ENCODE results near the gene KIF4A. TPM values are rescaled to one million over a fixed set of nuclear protein-coding genes. Genes with fewer than 3 reads are reported as not detected.

Gene KIF4A
- total RNA-seq, 2 experiments from 2014 or later, result 29.9 to 40.7 TPM

DNA sequence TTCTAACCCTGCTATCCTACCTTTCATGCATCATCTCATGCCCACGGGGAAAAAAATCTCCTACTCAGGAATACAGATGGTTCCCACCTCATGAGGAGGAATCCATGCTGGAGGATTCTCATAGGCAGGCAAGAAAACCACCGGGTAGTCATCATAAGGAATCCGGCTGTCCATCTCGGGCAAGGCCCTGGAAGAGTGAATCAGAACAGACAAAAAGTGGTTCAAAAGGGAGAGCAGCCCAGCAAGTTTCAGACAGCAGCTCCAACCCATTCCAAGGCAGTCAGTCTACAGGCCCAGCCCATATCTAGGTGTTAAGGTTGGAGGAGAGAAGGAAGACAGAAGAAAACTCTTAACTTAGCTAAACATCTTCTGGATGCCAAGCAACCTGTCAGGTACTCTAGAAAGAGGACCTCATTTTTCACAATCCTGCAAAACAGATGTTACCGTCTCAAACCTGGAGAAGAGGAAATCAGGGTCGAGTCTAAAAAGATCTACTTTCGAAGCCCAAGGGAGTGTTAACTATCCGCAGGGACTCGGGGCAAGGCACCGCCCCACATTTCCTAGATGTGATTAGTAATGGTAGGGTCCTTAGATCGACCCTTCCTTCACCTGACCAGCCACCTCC is 624 bp upstream of the KIF4A start:
- TSS peak; percentile 67 for BruUV-seq (replicated peaks)
- H2AFZ ChIP-seq (ENCODE audit: low read length), result peak overlapping the region; percentile 76; the same call in 1 of the 2 replicates
- peaks cover 30% of the 10 kb centered on the region for H3K36me3 ChIP-seq (ENCODE audit: insufficient read depth, low read length)
- no peaks in the 10 kb centered on the region for H3K9me2 ChIP-seq (ENCODE audit: insufficient read depth, low read length)
- POLR2A ChIA-PET, result interaction anchor here (0.9 kb wide), 1 partner anchor 156 kb away, joined by 3 read pairs; the partner anchor contains the start of gene IGBP1
- H3K79me2 ChIP-seq (ENCODE audit: insufficient read depth, low read depth, low read length), result peaks cover 43% of the 10 kb centered on the region
- peaks cover 5% of the 10 kb centered on the region; the same call in 1 of the 2 replicates for H4K20me1 ChIP-seq (ENCODE audit: insufficient read depth, low read length)
- no peak for DNase-seq (ENCODE audit: low spot score)
- H3K27ac ChIP-seq (ENCODE audit: low read depth, low read length, poor library complexity, severe bottlenecking), result peak overlapping the region; percentile 76
- no peaks in the 10 kb centered on the region for H3K9me3 ChIP-seq (ENCODE audit: low read length)
- CTCF ChIA-PET (ENCODE audit: unreplicated experiment), result no interaction called here
- H3K4me1 ChIP-seq (ENCODE audit: insufficient read depth, low read length, poor library complexity, severe bottlenecking), result peaks cover 25% of the 10 kb centered on the region
- peak overlapping the region; percentile 90 for H3K4me3 ChIP-seq (ENCODE audit: low read depth, low read length, poor library complexity, severe bottlenecking)
- TF ChIP-seq EZH2phosphoT487 (IDR thresholded peaks at IDR 0.05; ENCODE audit: borderline replicate concordance, low read depth, low read length), result no peak
- TF ChIP-seq, protein P1, sequence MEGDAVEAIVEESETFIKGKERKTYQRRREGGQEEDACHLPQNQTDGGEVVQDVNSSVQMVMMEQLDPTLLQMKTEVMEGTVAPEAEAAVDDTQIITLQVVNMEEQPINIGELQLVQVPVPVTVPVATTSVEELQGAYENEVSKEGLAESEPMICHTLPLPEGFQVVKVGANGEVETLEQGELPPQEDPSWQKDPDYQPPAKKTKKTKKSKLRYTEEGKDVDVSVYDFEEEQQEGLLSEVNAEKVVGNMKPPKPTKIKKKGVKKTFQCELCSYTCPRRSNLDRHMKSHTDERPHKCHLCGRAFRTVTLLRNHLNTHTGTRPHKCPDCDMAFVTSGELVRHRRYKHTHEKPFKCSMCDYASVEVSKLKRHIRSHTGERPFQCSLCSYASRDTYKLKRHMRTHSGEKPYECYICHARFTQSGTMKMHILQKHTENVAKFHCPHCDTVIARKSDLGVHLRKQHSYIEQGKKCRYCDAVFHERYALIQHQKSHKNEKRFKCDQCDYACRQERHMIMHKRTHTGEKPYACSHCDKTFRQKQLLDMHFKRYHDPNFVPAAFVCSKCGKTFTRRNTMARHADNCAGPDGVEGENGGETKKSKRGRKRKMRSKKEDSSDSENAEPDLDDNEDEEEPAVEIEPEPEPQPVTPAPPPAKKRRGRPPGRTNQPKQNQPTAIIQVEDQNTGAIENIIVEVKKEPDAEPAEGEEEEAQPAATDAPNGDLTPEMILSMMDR (conservative IDR thresholded peaks at IDR 0.05; ENCODE audit: low read length), result no peak
- intact Hi-C loops (cut with micrococcal nuclease; ENCODE audit: unreplicated experiment), result no loop called here
- peak overlapping the region; percentile 91 for H3K4me2 ChIP-seq (ENCODE audit: low read length)

DNA sequence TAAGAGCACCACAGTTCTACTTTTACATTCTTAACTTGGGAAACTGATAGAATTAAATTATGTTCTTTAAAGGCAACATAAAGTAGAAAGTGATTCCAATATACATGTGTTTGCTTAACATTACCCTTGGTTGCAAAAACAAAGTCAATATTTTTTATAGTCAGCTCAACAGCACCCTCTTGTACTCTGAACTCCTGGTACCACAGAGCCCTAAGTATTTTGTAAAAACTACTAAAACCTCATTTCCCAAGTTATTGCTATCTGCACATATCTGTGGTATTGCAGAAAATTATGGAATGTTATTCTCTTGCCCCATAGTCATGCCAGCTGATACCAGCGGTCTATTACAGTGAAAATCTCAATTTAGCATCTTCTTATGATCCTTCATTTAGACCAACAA is 2.9 kb downstream of the KIF4A start:
- intact Hi-C loops (cut with micrococcal nuclease; ENCODE audit: unreplicated experiment), result no loop called here
- Histone ChIP-seq H3K79me2 (ENCODE audit: insufficient read depth, low read depth, low read length) (peaks cover 43% of the 10 kb centered on the region), H3K4me2 (ENCODE audit: low read length) (peak overlapping the region; percentile 91), H4K20me1 (ENCODE audit: insufficient read depth, low read length) (peaks cover 5% of the 10 kb centered on the region; the same call in 1 of the 2 replicates), H3K36me3 (ENCODE audit: insufficient read depth, low read length) (peaks cover 55% of the 10 kb centered on the region), H3K9me2 (ENCODE audit: insufficient read depth, low read length) (no peaks in the 10 kb centered on the region), H3K4me1 (ENCODE audit: insufficient read depth, low read length, poor library complexity, severe bottlenecking) (peaks cover 25% of the 10 kb centered on the region), H2AFZ (ENCODE audit: low read length) (no peak overlapping the region), H3K27ac (ENCODE audit: low read depth, low read length, poor library complexity, severe bottlenecking) (no peak overlapping the region), H3K4me3 (ENCODE audit: low read depth, low read length, poor library complexity, severe bottlenecking) (peak overlapping the region; percentile 90), H3K9me3 (ENCODE audit: low read length) (no peaks in the 10 kb centered on the region)
- DNase-seq (ENCODE audit: low spot score), result no peak
- CTCF ChIA-PET (ENCODE audit: unreplicated experiment), result no interaction called here
- POLR2A ChIA-PET, result no interaction called here
- TF ChIP-seq, protein P1 (conservative IDR thresholded peaks at IDR 0.05; ENCODE audit: low read length), result no peak
- no peak for TF ChIP-seq EZH2phosphoT487 (IDR thresholded peaks at IDR 0.05; ENCODE audit: borderline replicate concordance, low read depth, low read length)
- BruUV-seq (replicated peaks), result no TSS peak

DNA sequence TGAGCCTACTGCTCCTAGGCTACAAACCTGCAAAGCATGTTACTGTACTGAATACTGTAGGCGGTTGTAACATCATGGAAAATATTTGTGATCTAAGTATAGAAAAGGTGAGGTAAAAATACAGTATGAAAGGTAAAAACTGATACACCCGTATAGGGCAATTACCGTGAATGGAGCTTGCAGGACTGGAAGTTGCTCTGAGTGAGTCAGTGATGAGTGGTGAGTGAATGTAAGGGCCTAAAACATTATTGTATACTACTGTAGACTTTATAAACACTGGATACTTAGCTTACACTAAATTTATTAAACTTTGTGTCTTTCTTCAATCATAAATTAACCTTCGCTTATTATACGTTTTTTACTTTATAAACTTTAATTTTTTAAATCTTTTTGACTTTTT is 3.7 kb downstream of the KIF4A start:
- Histone ChIP-seq H2AFZ (ENCODE audit: low read length) (no peak overlapping the region), H3K27ac (ENCODE audit: low read depth, low read length, poor library complexity, severe bottlenecking) (no peak overlapping the region), H3K4me3 (ENCODE audit: low read depth, low read length, poor library complexity, severe bottlenecking) (peak overlapping the region; percentile 90), H3K36me3 (ENCODE audit: insufficient read depth, low read length) (peaks cover 60% of the 10 kb centered on the region), H3K9me3 (ENCODE audit: low read length) (no peaks in the 10 kb centered on the region), H3K4me1 (ENCODE audit: insufficient read depth, low read length, poor library complexity, severe bottlenecking) (peaks cover 25% of the 10 kb centered on the region), H3K9me2 (ENCODE audit: insufficient read depth, low read length) (no peaks in the 10 kb centered on the region), H3K4me2 (ENCODE audit: low read length) (peak overlapping the region; percentile 91), H4K20me1 (ENCODE audit: insufficient read depth, low read length) (peaks cover 5% of the 10 kb centered on the region; the same call in 1 of the 2 replicates), H3K79me2 (ENCODE audit: insufficient read depth, low read depth, low read length) (peaks cover 43% of the 10 kb centered on the region)
- intact Hi-C loops (cut with micrococcal nuclease; ENCODE audit: unreplicated experiment), result no loop called here
- CTCF ChIA-PET (ENCODE audit: unreplicated experiment), result no interaction called here
- TF ChIP-seq EZH2phosphoT487 (IDR thresholded peaks at IDR 0.05; ENCODE audit: borderline replicate concordance, low read depth, low read length), result no peak
- TF ChIP-seq, protein P1 (conservative IDR thresholded peaks at IDR 0.05; ENCODE audit: low read length), result no peak
- no TSS peak for BruUV-seq (replicated peaks)
- POLR2A ChIA-PET, result no interaction called here
- no peak for DNase-seq (ENCODE audit: low spot score)

All from OCI-LY7 (cell line).